Measurements from ENCODE around the gene FBXO15. TPM values are rescaled to one million over a fixed set of nuclear protein-coding genes. Genes with fewer than 3 reads are reported as not detected.

The FBXO15 gene
- total and polyA plus RNA-seq, 2 of the 13 experiments (the other 11 are each of a cell fraction or from before 2014, with no cell fraction given): 0.09 to 0.12 TPM

DNA sequence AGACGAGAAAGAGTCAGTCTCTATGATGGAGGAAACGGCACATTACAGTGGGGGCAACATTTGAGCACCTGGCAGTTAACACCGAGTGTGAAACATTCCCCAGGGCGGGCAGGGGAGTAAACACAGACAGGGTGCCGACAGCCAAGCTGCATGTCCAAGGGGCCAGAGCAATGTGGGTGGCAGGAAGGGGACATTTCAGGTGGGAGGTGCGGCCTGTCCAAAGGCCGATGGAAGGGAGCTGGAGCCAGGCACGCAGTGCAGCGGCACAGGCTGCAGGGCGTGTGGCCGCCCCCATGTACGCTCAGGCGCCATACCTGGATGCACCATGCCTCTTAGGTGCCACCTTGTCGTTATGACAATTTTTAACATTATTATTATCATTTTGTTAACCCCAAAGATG lies 43.9 kb upstream of the FBXO15 start:
- POLR2A ChIA-PET: no interaction called here
- intact Hi-C loops (cut with micrococcal nuclease; ENCODE audit: unreplicated experiment): no loop called here
- TF ChIP-seq YY1 (IDR thresholded peaks at IDR 0.05; ENCODE audit: insufficient read depth, insufficient replicate concordance, low read depth, low read length): peak; percentile 17
- peak; percentile 23; the same call in 1 of the 2 replicates for TF ChIP-seq HNF4A (CRISPR knock-in tag; IDR thresholded peaks at IDR 0.05)
- TF ChIP-seq SALL1 (CRISPR knock-in tag; IDR thresholded peaks at IDR 0.05): peak; percentile 38; the same call in 1 of the 2 replicates
- peak; percentile 31; the same call in 1 of the 2 replicates for TF ChIP-seq UBTF (CRISPR knock-in tag; IDR thresholded peaks at IDR 0.05)
- TF ChIP-seq, protein P1, sequence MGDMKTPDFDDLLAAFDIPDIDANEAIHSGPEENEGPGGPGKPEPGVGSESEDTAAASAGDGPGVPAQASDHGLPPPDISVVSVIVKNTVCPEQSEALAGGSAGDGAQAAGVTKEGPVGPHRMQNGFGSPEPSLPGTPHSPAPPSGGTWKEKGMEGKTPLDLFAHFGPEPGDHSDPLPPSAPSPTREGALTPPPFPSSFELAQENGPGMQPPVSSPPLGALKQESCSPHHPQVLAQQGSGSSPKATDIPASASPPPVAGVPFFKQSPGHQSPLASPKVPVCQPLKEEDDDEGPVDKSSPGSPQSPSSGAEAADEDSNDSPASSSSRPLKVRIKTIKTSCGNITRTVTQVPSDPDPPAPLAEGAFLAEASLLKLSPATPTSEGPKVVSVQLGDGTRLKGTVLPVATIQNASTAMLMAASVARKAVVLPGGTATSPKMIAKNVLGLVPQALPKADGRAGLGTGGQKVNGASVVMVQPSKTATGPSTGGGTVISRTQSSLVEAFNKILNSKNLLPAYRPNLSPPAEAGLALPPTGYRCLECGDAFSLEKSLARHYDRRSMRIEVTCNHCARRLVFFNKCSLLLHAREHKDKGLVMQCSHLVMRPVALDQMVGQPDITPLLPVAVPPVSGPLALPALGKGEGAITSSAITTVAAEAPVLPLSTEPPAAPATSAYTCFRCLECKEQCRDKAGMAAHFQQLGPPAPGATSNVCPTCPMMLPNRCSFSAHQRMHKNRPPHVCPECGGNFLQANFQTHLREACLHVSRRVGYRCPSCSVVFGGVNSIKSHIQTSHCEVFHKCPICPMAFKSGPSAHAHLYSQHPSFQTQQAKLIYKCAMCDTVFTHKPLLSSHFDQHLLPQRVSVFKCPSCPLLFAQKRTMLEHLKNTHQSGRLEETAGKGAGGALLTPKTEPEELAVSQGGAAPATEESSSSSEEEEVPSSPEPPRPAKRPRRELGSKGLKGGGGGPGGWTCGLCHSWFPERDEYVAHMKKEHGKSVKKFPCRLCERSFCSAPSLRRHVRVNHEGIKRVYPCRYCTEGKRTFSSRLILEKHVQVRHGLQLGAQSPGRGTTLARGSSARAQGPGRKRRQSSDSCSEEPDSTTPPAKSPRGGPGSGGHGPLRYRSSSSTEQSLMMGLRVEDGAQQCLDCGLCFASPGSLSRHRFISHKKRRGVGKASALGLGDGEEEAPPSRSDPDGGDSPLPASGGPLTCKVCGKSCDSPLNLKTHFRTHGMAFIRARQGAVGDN (CRISPR knock-in tag; IDR thresholded peaks at IDR 0.05): peak; percentile 68
- TF ChIP-seq ZNF292 (CRISPR knock-in tag; IDR thresholded peaks at IDR 0.05; ENCODE audit: borderline replicate concordance, low read depth): peak; percentile 39; the same call in 1 of the 2 replicates
- peak; percentile 45; the same call in 1 of the 2 replicates for TF ChIP-seq PATZ1 (CRISPR knock-in tag; IDR thresholded peaks at IDR 0.05)
- TF ChIP-seq ZNF619 (CRISPR knock-in tag; IDR thresholded peaks at IDR 0.05): no peak
- 0 out of 2 replicates have a peak, but pooled peaks have one; percentile 24 for TF ChIP-seq ZMYM4 (CRISPR knock-in tag; IDR thresholded peaks at IDR 0.05)
- TF ChIP-seq RBAK (CRISPR knock-in tag; IDR thresholded peaks at IDR 0.05): peak; percentile 77; the same call in 1 of the 2 replicates
- TF ChIP-seq MAX (IDR thresholded peaks at IDR 0.05): 0 out of 2 replicates have a peak, but pooled peaks have one; percentile 26
- TF ChIP-seq, protein P2, sequence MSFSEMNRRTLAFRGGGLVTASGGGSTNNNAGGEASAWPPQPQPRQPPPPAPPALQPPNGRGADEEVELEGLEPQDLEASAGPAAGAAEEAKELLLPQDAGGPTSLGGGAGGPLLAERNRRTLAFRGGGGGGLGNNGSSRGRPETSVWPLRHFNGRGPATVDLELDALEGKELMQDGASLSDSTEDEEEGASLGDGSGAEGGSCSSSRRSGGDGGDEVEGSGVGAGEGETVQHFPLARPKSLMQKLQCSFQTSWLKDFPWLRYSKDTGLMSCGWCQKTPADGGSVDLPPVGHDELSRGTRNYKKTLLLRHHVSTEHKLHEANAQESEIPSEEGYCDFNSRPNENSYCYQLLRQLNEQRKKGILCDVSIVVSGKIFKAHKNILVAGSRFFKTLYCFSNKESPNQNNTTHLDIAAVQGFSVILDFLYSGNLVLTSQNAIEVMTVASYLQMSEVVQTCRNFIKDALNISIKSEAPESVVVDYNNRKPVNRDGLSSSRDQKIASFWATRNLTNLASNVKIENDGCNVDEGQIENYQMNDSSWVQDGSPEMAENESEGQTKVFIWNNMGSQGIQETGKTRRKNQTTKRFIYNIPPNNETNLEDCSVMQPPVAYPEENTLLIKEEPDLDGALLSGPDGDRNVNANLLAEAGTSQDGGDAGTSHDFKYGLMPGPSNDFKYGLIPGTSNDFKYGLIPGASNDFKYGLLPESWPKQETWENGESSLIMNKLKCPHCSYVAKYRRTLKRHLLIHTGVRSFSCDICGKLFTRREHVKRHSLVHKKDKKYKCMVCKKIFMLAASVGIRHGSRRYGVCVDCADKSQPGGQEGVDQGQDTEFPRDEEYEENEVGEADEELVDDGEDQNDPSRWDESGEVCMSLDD (CRISPR knock-in tag; IDR thresholded peaks at IDR 0.05; ENCODE audit: borderline replicate concordance): no peak

More for the DNA sequence above, 43.9 kb upstream of the FBXO15 start:
- peak; percentile 89 for ATAC-seq
- no peaks in the 10 kb centered on the region for H3K36me3 ChIP-seq (replicated peaks in 1 of 2; ENCODE audit: control insufficient read depth in 1 of 2, insufficient read depth in 2 of 2, low read length in 2 of 2)
- no peak overlapping the region for H3K27ac ChIP-seq (ENCODE audit: extremely low read length, insufficient read depth, low read length)
- H3K27me3 ChIP-seq (ENCODE audit: control insufficient read depth in 1 of 2, insufficient read depth in 2 of 2, low read length in 2 of 2): peaks cover 0 to 9% of the 10 kb centered on the region in 2 experiments; a peak in 3 of 5 replicates
- no peaks in the 10 kb centered on the region for H3K79me2 ChIP-seq (ENCODE audit: insufficient read depth, low read length)
- H3K4me1 ChIP-seq (ENCODE audit: insufficient read depth, low read length): peaks cover 23% of the 10 kb centered on the region
- CTCF ChIA-PET (ENCODE audit: low intra/inter-chr PET ratio, low total read pairs): no interaction called here
- in situ Hi-C loops (cut with HindIII; ENCODE audit: extremely low pct_ligation_motif_present, low pct_unique_long_range_greater_than_20kb): loop anchor here (10.0 to 25.0 kb wide), 2 partner anchors 296 to 363 kb away; partner anchors contain the start of gene CNDP2
- peak overlapping the region in 1 of 3 experiments; percentile 50; a peak in 2 of 6 replicates for H3K4me3 ChIP-seq (replicated peaks in 1 of 3; ENCODE audit: insufficient read depth in 1 of 3, low read depth in 2 of 3, low read length in 3 of 3)
- WGBS (ENCODE audit: low lambda C conversion rate): 5% methylated on average over 10 of the region's 14 CpGs
- no peak for FAIRE-seq
- H3K9ac ChIP-seq (ENCODE audit: insufficient read depth, low read depth, low read length): no peak overlapping the region
- no peaks in the 10 kb centered on the region for H3K9me3 ChIP-seq (ENCODE audit: low read length)
- no peaks in the 10 kb centered on the region for H4K20me1 ChIP-seq (ENCODE audit: insufficient read depth, low read length)
- peak overlapping the region; percentile 61 for H3K4me2 ChIP-seq (ENCODE audit: low read depth, low read length)
- BruUV-seq (replicated peaks): no TSS peak
- no peak overlapping the region for H2AFZ ChIP-seq (ENCODE audit: low read length)
- DNase-seq (ENCODE audit: low spot score): no peak
